ENCODE measurements around the gene CABS1. TPM values are rescaled to one million over a fixed set of nuclear protein-coding genes. Genes with fewer than 3 reads are reported as not detected.

CABS1 gene
- total RNA-seq, 1 donor from 2014 or later = 0.19 TPM

DNA sequence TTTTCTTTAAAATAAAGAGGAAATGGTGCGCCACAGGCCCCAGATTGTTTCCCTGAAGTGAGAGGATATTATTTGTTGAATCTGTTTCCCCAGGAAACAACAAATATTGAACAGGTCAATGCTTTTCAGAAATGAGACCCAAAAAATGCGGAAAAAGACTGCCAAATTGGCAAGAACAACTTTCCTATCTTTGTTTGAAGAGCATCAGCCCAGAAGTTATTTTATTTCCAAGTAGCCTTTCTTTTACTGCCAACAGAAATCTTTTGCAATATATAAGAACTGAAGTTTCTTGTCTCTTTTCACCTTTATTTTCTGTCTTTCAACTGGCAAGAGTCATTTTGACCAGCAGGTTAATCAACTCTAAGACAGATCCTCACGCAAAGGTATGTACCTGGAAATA lies 25.7 kb downstream of the CABS1 start, which contains the start of gene SMR3A:
SMR3A (plus strand) TSS at position 301 of the 400 bp plus-strand sequence. CDS start 1,356 bp downstream, outside the sequence.
- Mint-ChIP-seq H3K4me1 (ENCODE audit: unreplicated experiment) (no peaks in the 10 kb centered on the region), H3K4me3 (no peak within 1 kb of the TSS), H3K36me3 (no peaks in the 10 kb centered on the region), H3K27me3 (no peaks in the 10 kb centered on the region), H3K27ac (no peak within 1 kb of the TSS), H3K9me3 (no peaks in the 10 kb centered on the region)
- TF ChIP-seq, protein P1, sequence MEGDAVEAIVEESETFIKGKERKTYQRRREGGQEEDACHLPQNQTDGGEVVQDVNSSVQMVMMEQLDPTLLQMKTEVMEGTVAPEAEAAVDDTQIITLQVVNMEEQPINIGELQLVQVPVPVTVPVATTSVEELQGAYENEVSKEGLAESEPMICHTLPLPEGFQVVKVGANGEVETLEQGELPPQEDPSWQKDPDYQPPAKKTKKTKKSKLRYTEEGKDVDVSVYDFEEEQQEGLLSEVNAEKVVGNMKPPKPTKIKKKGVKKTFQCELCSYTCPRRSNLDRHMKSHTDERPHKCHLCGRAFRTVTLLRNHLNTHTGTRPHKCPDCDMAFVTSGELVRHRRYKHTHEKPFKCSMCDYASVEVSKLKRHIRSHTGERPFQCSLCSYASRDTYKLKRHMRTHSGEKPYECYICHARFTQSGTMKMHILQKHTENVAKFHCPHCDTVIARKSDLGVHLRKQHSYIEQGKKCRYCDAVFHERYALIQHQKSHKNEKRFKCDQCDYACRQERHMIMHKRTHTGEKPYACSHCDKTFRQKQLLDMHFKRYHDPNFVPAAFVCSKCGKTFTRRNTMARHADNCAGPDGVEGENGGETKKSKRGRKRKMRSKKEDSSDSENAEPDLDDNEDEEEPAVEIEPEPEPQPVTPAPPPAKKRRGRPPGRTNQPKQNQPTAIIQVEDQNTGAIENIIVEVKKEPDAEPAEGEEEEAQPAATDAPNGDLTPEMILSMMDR (conservative IDR thresholded peaks at IDR 0.05) = no peak
- no peak for DNase-seq (ENCODE audit: extremely low spot score, unreplicated experiment)

DNA sequence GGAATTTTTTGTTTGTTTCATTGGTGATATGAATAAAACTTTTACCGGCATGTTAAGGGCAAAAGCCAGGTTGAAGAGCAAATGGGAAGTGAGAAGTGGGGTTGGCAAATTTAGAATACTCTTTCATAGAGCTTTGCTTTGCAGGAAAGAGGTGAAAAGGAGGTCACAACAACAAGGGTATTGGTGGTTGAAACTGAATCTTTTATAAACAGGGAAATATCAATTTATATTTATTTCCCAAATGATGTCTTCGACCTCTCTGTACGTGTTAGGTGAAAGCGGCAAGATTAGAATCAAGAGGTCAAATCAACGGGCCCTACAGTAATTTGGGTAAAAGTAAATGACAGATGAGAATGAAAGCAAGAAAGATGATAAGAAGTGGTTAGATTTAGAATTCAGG lies 29.2 kb downstream of the CABS1 start:
- H3K36me3 Mint-ChIP-seq = no peaks in the 10 kb centered on the region
- H3K27me3 Mint-ChIP-seq = no peaks in the 10 kb centered on the region
- H3K4me3 Mint-ChIP-seq = no peak overlapping the region
- H3K9me3 Mint-ChIP-seq = no peaks in the 10 kb centered on the region
- no peak for DNase-seq (ENCODE audit: extremely low spot score, unreplicated experiment)
- no peak overlapping the region for H3K27ac Mint-ChIP-seq
- H3K4me1 Mint-ChIP-seq (ENCODE audit: unreplicated experiment) = no peaks in the 10 kb centered on the region
- TF ChIP-seq, protein P1 (conservative IDR thresholded peaks at IDR 0.05) = no peak

DNA sequence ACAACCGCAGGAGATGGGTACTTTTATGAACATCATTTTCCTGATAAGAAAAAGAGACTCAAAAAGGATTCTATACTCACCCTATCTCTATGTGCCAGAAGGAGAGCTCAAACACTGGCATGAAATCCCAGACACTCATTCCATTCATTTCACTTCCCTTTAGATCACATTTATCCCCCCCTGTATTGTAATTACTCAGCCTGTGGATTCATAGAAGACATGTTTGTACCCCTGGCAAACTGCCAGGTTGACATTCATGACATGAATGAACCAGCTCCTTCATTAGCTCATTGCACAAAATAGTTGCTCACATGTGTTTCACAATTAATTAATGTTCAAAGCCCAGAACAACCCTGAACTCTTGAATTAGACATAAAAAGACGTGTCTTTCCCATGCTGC lies 30.7 kb downstream of the CABS1 start:
- DNase-seq (ENCODE audit: extremely low spot score, unreplicated experiment) = no peak

DNA sequence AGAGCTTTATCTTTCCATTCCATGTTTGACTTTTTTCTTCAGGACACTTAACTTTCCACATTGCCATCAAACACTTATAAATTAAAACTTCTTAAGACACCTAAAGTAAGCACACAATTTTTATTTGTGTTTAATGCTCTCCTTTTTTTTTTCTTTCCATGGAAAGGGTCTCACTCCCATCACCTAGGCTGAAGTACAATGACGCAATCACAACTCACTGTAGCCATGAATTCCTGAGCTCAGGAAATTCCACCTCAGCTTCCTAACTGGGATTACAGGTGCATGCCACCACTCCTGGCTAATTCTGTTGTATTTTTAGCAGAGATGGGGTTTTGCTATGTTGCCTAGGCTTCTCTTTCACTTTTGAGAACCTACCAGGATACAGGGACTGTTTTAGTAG lies 33.0 kb downstream of the CABS1 start:
- Mint-ChIP-seq H3K4me3 (no peak overlapping the region), H3K4me1 (ENCODE audit: unreplicated experiment) (no peaks in the 10 kb centered on the region), H3K9me3 (no peaks in the 10 kb centered on the region), H3K36me3 (no peaks in the 10 kb centered on the region), H3K27me3 (no peaks in the 10 kb centered on the region), H3K27ac (no peak overlapping the region)
- TF ChIP-seq, protein P1 (conservative IDR thresholded peaks at IDR 0.05) = no peak
- no peak for DNase-seq (ENCODE audit: extremely low spot score, unreplicated experiment)

More for the DNA sequence above, 30.7 kb downstream of the CABS1 start:
- Mint-ChIP-seq H3K4me3 (no peak overlapping the region), H3K27ac (no peak overlapping the region), H3K27me3 (no peaks in the 10 kb centered on the region), H3K4me1 (ENCODE audit: unreplicated experiment) (no peaks in the 10 kb centered on the region), H3K36me3 (no peaks in the 10 kb centered on the region), H3K9me3 (no peaks in the 10 kb centered on the region)
- TF ChIP-seq, protein P1 (conservative IDR thresholded peaks at IDR 0.05) = no peak

DNA sequence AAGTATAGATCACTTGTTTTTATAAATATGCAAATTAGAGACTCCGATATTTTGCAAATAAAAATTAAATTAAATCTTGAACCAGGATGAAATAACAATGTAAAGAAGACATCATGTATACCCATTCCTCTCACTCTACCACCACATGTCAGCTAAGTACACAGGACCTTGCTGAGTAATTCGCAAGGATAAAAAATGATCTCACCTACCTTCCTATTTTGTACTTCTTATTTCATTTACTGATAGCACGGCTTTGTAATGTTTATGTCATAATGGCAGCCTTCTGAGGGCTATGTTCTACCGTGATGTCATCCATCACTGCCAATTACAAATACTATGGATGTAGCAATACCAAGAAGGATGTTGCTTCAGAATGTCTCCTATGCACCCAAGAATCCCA lies 37.2 kb downstream of the CABS1 start:
- Mint-ChIP-seq H3K4me1 (ENCODE audit: unreplicated experiment) (no peaks in the 10 kb centered on the region), H3K27me3 (no peaks in the 10 kb centered on the region), H3K36me3 (no peaks in the 10 kb centered on the region), H3K27ac (no peak overlapping the region), H3K9me3 (no peaks in the 10 kb centered on the region), H3K4me3 (no peak overlapping the region)
- DNase-seq (ENCODE audit: extremely low spot score, unreplicated experiment) = no peak
- TF ChIP-seq, protein P1 (conservative IDR thresholded peaks at IDR 0.05) = no peak

DNA sequence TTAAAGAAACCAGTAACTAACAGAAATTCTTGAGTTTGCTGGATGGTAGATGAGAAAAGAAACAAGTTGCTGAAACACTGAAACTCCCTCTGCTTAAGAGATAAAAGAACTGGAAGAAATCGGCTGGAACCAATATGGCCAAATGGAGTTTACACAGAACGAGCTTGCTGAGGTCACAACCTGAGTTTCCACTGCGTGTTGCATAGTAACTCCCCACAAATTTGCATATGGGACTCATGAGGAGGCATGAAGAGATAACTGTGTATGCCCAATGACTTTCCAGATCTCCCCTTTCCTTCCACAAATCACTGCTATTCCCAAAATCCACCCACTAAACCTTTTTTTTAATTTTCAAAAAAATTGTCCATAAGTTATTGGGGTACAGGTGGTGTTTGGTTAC lies 38.0 kb downstream of the CABS1 start:
- Mint-ChIP-seq H3K4me3 (no peak overlapping the region), H3K9me3 (no peaks in the 10 kb centered on the region), H3K27me3 (no peaks in the 10 kb centered on the region), H3K4me1 (ENCODE audit: unreplicated experiment) (no peaks in the 10 kb centered on the region), H3K36me3 (no peaks in the 10 kb centered on the region), H3K27ac (no peak overlapping the region)
- DNase-seq (ENCODE audit: extremely low spot score, unreplicated experiment) = no peak
- TF ChIP-seq, protein P1 (conservative IDR thresholded peaks at IDR 0.05) = no peak

Measured in type B pancreatic cell (in vitro differentiated cells).